Natural killer cell (primary cell): Measurements from ENCODE around the gene CUL3. TPM values are rescaled to one million over a fixed set of nuclear protein-coding genes. Genes with fewer than 3 reads are reported as not detected.

Source experiments
- ATAC-seq, 3 donors: fragments of 150-1000 bp in 2 of 3; fragments of 200-7000 bp in 1 of 3; cut with Tn5 transposase; 1 replicate in 1 of 3; 2 replicates in 2 of 3; pipeline ENCODE4 v1.10.0; 2021; ENCODE audit warnings: mild to moderate bottlenecking in 2 of 3, moderate library complexity in 2 of 3
- DNase-seq, 2 donors: peaks; one replicate each; pipeline versions ENCODE4 v3.0.0 to v3.0.0-alpha.2; 2013 to 2021; ENCODE audit warnings: mixed read lengths in 1 of 2
- H3K27ac ChIP-seq: one replicate; pipeline ENCODE4 v1.5.1; 2013; ENCODE audit warnings: mild to moderate bottlenecking, low read length
- H3K27me3 ChIP-seq: one replicate; pipeline ENCODE4 v1.6.1; 2013; ENCODE audit warnings: low read length; ENCODE audit not compliant: control insufficient read depth, insufficient read depth
- H3K36me3 ChIP-seq: one replicate; pipeline ENCODE4 v1.6.1; 2013; ENCODE audit warnings: low read length; ENCODE audit not compliant: control insufficient read depth, insufficient read depth
- H3K4me1 ChIP-seq: one replicate; pipeline ENCODE4 v1.6.1; 2013; ENCODE audit warnings: low read length; ENCODE audit not compliant: control insufficient read depth, insufficient read depth
- H3K4me3 ChIP-seq: one replicate; pipeline ENCODE4 v1.5.1; 2013; ENCODE audit warnings: low read length
- H3K9me3 ChIP-seq: one replicate; pipeline ENCODE4 v1.6.1; 2013; ENCODE audit warnings: low read length; ENCODE audit not compliant: control insufficient read depth, insufficient read depth
- H3K27ac Mint-ChIP-seq, 2 donors: one replicate each; pipeline ENCODE4 v1.8.0; 2022; ENCODE audit warnings: mild to moderate bottlenecking in 2 of 2, mixed read lengths in 2 of 2, moderate library complexity in 1 of 2
- H3K27me3 Mint-ChIP-seq, 2 donors: one replicate each; pipeline ENCODE4 v1.8.0; 2022; ENCODE audit warnings: low read depth in 2 of 2, mixed read lengths in 2 of 2
- H3K36me3 Mint-ChIP-seq: one replicate; pipeline ENCODE4 v1.8.0; 2022; ENCODE audit warnings: mixed read lengths
- H3K4me1 Mint-ChIP-seq, 2 donors: one replicate each; pipeline ENCODE4 v1.8.0; 2022; ENCODE audit warnings: mixed read lengths in 2 of 2
- H3K4me3 Mint-ChIP-seq: one replicate; pipeline ENCODE4 v1.8.0; 2022; ENCODE audit warnings: mild to moderate bottlenecking, moderate library complexity, mixed read lengths
- H3K9me3 Mint-ChIP-seq, 2 donors: one replicate each; pipeline ENCODE4 v1.8.0; 2022; ENCODE audit warnings: mixed read lengths in 2 of 2
- WGBS: methylation state at CpG from one replicate; pipeline ENCODE4 v1.1.7; 2013; ENCODE audit warnings: missing lambda C conversion rate; ENCODE audit not compliant: insufficient coverage; 5-methylcytosine and 5-hydroxymethylcytosine counted together
- intact Hi-C: fragments of 100-400 bp; cut with micrococcal nuclease; formaldehyde crosslinking; loops from one replicate; pipeline ENCODE4 v1.14.2; 2022
- total RNA-seq, 4 donors: library from RNA; stranded (reverse); fragments of 120-200 nt in 1 of 4; gene quantifications; one replicate each; pipeline versions ENCODE4 v1.2.3 to v1.2.4, GENCODE V29; 2013 to 2022
- TF ChIP-seq, protein P1 (sequence below): fragments of 200-600 bp; IDR thresholded peaks from one replicate; pipeline ENCODE4 v1.8.0; 2022; ENCODE audit warnings: antibody characterized with exemption

The CUL3 gene
- total RNA-seq, 3 donors from 2014 or later (not counting 1 experiment from before 2014, with no cell fraction given) = 102 to 125 (median 115) TPM

DNA sequence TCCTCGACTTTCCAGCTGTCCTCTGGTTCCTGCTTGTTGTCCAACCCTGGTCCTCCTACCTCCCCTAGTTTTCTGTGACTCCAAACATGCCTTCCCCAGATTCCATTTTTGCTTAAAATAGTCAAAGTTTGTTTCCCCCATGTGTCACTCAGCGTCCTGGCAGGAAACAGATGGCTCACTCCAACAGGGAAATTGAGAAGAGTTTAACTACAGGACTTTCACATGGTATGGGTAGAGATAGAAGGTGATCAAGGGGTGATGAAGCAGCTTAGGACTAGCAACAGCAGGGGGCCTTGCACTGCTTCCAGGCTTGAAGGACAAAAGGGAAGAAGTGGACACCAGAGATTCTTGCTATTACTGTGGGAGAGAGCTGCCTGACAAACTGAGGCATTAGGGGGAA is 6.1 kb upstream of the CUL3 start:
- Mint-ChIP-seq H3K4me3 (no peak overlapping the region), H3K27me3 (no peaks in the 10 kb centered on the region), H3K9me3 (no peaks in the 10 kb centered on the region), H3K27ac (no peak overlapping the region), H3K36me3 (no peaks in the 10 kb centered on the region), H3K4me1 (peaks cover 4% of the 10 kb centered on the region in 2 donors)
- H3K27me3 ChIP-seq = no peaks in the 10 kb centered on the region
- TF ChIP-seq, protein P1, sequence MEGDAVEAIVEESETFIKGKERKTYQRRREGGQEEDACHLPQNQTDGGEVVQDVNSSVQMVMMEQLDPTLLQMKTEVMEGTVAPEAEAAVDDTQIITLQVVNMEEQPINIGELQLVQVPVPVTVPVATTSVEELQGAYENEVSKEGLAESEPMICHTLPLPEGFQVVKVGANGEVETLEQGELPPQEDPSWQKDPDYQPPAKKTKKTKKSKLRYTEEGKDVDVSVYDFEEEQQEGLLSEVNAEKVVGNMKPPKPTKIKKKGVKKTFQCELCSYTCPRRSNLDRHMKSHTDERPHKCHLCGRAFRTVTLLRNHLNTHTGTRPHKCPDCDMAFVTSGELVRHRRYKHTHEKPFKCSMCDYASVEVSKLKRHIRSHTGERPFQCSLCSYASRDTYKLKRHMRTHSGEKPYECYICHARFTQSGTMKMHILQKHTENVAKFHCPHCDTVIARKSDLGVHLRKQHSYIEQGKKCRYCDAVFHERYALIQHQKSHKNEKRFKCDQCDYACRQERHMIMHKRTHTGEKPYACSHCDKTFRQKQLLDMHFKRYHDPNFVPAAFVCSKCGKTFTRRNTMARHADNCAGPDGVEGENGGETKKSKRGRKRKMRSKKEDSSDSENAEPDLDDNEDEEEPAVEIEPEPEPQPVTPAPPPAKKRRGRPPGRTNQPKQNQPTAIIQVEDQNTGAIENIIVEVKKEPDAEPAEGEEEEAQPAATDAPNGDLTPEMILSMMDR = no peak
- H3K4me1 ChIP-seq = no peaks in the 10 kb centered on the region
- no peaks in the 10 kb centered on the region for H3K9me3 ChIP-seq
- intact Hi-C loops = no loop called here
- no peaks in the 10 kb centered on the region for H3K36me3 ChIP-seq
- no peak overlapping the region for H3K4me3 ChIP-seq
- ATAC-seq (no peak), DNase-seq (no peak)
- WGBS = 37% methylated on average over 2 of the region's 2 CpGs
- H3K27ac ChIP-seq = no peak overlapping the region

DNA sequence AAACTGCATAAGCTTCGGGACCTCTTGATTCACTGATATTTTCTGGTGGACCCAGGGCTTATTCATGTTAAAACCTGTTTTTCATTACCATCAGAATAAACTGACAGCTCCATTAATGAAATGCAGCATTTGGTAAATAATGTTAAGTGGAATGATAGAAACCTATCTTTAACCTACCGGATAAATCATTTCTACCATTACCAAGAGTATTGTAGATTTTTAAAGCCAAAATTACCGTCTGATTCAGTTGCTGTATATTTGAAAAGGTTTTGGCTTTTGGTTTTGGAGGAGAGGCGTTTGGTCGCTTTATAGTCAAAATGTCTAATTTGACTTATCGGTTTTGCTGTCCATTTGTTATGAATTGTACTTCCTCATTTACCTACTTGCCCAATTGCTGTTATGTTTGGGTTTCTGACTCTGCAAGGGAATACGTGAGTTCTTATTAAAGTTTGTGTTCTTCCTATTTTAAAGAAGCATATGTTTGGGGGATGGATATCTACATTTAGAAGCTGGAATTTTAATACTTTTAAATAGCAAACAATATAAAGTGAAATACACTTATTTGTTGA is 1.0 kb upstream of the CUL3 start:
- no peaks in the 10 kb centered on the region for H3K36me3 Mint-ChIP-seq
- H3K27me3 Mint-ChIP-seq = no peaks in the 10 kb centered on the region
- 6% methylated on average over 3 of the region's 7 CpGs for WGBS
- H3K27ac Mint-ChIP-seq = peak overlapping the region; percentile 86 to 96
- no peaks in the 10 kb centered on the region for H3K9me3 ChIP-seq
- TF ChIP-seq, protein P1 = no peak
- peak overlapping the region; percentile 79 for H3K27ac ChIP-seq
- peaks cover 26 to 29% of the 10 kb centered on the region in 2 donors for H3K4me1 Mint-ChIP-seq
- intact Hi-C loops = no loop called here
- no peaks in the 10 kb centered on the region for H3K9me3 Mint-ChIP-seq
- H3K4me3 ChIP-seq = peak overlapping the region; percentile 95
- H3K4me3 Mint-ChIP-seq = peak overlapping the region; percentile 93
- H3K36me3 ChIP-seq = no peaks in the 10 kb centered on the region
- H3K27me3 ChIP-seq = no peaks in the 10 kb centered on the region
- DNase-seq = peak in 1 of 2 donors; percentile 19
- no peak for ATAC-seq
- peaks cover 22% of the 10 kb centered on the region for H3K4me1 ChIP-seq

DNA sequence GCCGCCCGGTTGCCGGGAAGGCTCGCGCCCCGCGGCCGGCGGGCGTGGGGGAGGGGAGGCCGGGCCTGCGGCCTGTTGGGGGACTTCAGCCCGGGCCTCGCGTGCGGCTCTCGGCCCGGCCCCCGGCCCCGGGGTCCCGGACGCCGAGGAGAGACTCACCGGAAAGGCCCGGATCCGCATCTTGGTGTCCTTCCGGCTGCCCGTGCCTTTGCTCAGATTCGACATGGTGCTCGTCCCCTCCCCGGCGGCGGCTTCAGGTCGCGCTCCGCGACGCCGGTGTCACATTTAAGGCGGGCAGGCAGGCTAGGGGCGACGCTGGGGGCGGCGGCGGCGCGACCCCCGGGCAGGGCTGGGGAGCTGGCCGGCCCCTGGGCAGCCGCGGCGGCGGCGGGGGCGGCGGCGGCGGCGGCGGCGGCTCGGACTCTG is 365 bp downstream of the CUL3 start:
- intact Hi-C loops = loop anchor here (1.0 to 5.0 kb wide), 3 partner anchors 8 to 61 kb away; no protein-coding TSS in a partner anchor
- H3K36me3 Mint-ChIP-seq = no peaks in the 10 kb centered on the region
- H3K27ac ChIP-seq = peak overlapping the region; percentile 91
- DNase-seq (peak in 1 of 2 donors; percentile 78), ATAC-seq (peak; percentile 30 to 52 (median 40))
- WGBS = 0% methylated on average over 62 of the region's 62 CpGs
- H3K27ac Mint-ChIP-seq = peak overlapping the region; percentile 86 to 96
- no peaks in the 10 kb centered on the region for H3K36me3 ChIP-seq
- H3K27me3 ChIP-seq = no peaks in the 10 kb centered on the region
- TF ChIP-seq, protein P1 = no peak
- H3K9me3 Mint-ChIP-seq = no peaks in the 10 kb centered on the region
- peaks cover 36 to 42% of the 10 kb centered on the region in 2 donors for H3K4me1 Mint-ChIP-seq
- no peaks in the 10 kb centered on the region for H3K27me3 Mint-ChIP-seq
- peak overlapping the region; percentile 61 for H3K4me3 ChIP-seq
- H3K4me3 Mint-ChIP-seq = peak overlapping the region; percentile 92
- peaks cover 30% of the 10 kb centered on the region for H3K4me1 ChIP-seq
- H3K9me3 ChIP-seq = no peaks in the 10 kb centered on the region
